Limb (tissue), 2 donors: Measurements from ENCODE around the gene SRGAP2C.
A peak's percentile ranks its signal among the peaks of the same experiment; 100 is the strongest.
"Not testable (repeated sequence)": the region's sequence is repeated elsewhere in the genome, so short reads cannot be mapped to it uniquely, and the experiment has no call there.

Source experiments
- DNase-seq, 2 donors: peaks; one replicate each; pipeline ENCODE4 v3.0.0-alpha.2; 2016; ENCODE audit errors: extremely low spot score in 2 of 2

The SRGAP2C gene

DNA sequence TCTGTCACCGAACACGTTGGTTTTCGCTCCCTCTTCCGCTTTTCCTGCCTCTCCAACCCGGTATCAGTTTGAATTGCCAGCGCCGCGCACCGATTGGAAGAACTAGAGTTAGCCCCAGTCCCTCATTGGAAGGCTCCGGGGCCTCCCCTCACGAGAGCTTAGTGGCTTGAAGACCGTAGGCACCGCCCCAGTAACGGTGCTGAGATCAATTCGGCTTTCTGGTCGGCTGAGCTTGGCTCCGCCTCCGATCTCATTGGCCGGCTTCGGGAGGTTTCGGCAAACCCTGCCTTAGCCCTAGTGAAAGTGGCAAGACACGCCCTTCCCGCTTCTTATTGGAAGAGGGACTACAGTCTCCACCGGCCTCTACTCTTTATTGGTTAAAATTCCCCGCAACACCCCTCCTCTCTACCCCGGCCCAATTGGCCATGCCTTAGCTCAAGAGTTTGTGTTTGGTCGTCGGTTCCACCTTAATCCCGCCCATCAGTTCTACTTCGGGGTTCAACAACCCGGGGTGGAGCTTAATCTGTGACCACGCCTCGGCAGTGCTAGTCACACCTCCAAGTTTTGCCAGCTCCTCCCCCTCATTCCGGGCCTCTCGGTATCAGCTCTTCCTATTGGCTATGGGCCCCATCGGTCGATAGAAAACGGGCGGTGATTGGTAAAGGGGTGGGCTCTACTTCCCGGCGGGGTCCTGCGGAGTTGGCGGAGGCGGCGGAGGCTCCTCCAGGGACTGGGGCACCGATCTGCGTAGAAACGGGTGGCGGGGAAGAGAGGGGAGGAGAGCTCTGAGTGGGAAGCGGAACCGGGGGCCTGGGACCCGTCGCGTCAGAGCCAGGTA is at the start of gene SRGAP2C, which contains the start of gene FAM72B:
SRGAP2C (plus strand) TSS at position 686 of the 838 bp plus-strand sequence. CDS start 2,472 bp downstream, outside the sequence.
FAM72B (minus strand) TSS at position 51 of the 838 bp plus-strand sequence. CDS start 851 bp downstream, outside the sequence.
- peak; percentile 91 to 98 for DNase-seq

DNA sequence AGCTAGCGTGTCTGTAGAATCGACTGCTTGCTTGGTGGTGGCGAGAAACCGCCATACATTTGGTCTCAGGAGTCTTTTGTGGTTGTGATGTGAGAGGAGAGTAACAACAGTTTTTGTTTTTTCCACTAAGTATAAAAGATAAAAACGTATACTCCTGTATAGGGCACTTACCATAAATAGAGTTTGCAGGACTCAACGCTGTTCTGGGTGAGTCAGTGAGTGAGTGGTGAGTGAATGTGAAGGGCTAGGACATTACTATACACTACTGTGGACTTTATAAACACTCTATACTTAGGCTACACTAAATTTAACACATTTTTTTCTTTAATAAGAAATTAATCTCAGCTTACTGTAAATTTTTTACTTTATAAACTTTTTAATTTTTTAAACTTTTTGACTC is 44.4 kb upstream of the SRGAP2C start:
- DNase-seq = not testable (repeated sequence)

DNA sequence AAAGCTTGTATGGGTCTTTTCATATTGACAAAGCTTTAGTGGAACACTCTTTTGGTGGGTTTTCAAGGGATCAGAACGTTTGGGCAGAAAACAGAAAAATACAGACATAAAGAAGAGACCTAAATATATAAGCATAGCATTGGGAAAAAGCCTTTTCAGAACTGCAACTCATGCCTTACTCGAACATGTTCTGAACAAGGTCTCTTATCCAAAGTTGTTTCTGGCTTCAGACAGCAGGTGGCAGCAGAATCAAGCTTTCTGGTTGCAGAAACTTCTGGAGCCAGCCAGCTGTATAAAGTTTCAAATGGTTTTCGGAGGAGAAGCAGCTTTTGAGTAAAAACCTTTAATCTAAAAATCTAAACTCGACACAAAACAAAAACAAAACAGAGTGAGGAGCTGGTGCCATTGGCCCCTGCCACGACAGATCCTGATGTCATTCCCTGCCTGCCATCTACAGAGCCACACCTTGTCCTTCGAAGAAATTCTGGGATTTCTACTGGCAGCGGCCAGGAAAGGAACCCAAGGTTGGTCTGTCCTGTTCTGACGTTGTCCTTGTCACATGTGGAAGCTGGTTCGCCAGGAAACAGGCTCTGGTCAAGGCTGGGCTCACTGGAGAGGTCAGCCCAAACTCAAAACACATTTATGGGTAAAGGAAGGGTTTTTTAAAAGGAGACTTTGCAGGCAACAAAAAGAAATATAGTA is 36.1 kb upstream of the SRGAP2C start:
- not testable (repeated sequence) for DNase-seq

DNA sequence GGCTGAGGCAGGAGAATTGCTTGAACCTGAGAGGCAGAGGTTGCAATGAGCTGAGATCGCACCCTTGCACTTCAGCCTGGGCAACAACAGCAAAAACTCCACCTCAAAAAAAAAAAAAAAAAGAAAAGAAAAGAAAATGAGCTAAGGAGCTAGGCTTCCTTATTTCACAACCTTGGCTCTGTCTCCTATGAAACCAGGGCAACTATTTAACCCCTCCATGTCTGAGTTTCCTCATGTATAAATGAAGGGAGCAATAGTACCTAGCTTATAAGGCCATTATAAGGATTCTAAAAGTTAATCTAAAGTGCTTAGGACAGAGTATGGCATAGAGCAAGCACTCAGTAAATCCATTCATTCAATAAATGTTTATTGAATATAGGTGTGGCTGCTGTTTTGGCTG is 33.5 kb upstream of the SRGAP2C start:
- not testable (repeated sequence) for DNase-seq

DNA sequence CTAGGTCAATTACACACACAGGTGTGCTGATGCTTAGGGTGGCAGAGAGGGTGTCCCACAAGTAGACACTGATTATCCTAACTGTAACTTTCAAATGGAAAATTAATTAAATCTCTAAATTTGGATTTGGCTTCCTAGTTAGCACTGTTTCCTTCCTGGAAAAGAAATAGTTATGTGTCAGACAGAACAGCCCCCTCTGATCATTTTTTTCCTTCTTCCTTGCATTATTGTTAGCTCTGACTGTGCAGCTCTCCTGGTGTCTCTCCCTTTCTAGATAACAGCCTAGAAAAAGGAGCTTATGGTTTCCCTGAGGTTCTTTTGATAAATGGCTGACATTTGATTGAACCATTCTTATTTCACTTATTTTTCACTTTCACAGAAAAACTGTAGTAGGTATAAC is 32.0 kb upstream of the SRGAP2C start:
- DNase-seq = not testable (repeated sequence)

DNA sequence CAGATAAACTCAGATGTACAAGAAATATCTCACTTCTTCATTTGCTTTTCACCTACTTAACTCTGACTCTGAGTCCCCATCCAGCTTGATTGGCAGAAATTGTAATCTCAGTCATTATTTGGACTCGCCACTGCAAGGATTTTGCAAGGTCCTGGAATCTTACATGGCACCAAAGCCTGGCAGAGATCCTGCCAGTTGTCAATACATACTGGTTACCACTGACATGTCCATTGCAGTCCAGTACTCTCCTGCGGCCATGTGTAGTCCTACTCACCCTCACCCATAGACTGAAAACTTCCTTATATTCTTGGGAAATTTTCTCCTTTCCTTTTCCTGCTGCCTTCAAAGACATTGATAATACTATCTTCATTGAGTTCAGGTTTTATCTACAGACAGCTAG is 30.0 kb upstream of the SRGAP2C start:
- DNase-seq = not testable (repeated sequence)

DNA sequence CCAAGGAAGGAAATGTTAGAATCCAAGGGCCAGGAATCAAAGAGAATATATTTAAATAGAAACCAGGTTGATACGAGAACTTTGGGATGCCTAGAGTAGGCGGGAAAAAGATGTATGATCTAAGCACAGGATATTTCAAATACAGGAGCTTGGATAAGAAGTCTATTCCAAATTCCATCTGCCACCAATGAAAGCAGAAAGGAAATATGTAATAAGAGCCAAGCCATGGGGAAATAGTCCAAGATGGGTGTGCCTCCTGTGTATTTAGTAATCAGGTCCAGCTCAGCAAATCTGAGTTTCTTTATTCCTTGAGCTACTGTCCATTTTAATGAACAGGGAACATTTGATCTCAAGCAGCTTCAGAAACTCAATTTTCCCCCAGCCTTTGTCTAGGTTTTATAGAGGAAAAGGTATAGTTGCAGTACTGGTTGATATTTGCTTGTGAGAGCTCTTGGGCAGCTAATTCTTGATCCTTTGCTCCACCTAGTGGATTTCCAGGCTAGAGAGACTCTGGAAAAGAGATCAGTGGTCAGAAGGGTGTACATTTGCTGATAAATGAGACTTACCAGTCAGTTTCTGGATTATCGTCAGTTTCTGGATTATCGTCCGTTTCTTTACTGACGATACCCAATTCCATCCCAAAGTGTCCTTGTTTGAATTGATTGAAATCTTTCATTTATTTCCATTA is 29.0 kb upstream of the SRGAP2C start:
- DNase-seq = peak in 1 of 2 donors; percentile 5

DNA sequence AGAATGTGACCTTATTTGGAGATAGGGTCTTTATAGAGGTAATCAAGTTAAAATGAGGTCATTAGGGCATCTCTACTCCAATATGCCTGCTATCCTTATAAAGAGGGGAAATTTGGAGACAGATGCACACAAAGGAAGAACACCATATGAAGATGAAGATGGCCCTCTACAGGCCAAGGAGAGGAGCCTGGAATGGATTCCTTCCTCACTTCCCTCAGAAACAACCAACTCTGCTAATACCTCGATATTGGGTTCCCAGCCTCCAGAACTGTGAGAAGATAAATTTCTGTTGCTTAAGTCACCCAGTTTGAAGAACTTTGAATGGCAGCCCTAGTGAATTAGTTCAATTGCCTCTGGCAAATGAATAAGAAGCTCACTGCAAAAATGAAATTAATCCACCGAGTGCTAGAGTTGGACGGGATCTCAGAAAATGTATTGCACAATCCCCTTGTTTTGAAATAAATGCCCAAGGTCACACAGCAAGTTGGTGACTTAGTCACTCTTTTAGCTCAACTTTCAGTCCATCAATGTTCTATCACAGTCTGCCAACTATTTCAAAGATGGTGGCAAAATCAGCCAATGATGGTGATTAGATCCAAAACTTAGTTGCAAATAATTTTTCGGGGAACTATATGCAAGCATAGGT is 27.7 kb upstream of the SRGAP2C start:
- DNase-seq = not testable (repeated sequence)

DNA sequence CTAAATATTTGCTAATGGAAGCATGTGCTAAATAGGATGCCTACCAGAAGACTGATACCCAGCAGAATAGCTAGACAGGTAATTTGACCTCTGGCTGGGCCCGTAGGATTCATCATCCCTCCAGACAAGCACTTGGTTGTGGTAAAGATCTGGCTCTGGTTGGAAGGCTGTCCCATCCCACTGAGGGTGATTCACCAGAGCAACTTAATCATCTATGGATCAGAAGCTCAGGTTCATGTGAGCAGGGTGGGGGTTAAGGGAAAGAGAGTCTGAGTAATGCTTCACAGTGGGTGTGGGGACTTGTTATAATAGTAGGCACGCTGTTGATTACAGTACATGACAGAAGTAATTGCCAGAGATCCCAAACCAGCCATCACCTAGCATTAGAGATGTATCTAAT is 27.2 kb upstream of the SRGAP2C start:
- not testable (repeated sequence) for DNase-seq

DNA sequence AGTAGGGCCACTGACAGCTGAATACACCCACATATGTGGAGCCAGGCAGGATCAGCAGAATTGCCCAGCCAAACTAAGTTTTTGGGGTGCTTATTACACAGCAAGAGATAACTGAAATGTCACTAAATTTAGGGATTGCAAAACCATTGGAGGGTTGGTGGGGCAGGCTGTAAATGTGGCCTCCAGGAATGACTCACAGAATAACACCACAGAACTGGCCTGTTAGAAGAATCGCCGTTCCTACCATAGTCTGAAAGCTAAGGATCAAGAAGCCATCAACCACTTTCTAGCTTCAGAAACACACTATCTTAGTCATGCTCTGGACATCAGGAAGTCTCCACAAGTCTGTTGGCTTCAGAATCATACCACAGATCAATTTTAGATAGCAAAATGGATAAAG is 24.7 kb upstream of the SRGAP2C start:
- DNase-seq = not testable (repeated sequence)

DNA sequence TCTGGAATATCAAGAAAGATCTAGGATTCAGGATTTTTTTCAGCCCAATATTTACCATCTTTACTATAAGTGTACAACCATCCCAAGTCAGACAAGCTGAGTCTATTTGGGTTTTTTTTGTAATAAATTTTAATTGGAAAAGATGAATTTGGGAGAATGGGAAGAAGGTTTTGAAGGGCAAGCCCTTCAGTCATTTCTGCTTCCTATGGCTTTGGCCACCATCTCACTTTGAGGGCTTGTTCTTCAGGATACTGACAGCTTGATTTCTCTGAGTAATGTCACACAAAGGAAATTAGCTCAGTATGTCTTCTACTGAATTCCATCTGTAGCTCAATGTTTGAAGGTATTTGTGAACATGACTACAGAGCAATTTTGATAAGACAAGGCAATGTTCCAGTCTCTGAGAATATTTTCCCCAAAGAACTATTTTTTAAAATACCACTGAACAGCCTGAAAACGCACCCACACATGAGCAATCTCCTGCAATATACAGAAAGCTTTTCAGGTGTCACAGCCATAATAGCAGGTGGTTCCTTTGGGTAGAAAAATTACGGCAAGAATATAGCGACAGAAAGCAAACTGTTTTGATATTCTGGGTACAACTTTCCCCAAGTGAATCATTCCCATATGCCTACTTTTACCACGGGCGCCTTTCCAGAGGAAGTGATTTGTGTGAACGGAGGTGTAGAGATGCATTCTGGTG is 23.4 kb upstream of the SRGAP2C start:
- DNase-seq = not testable (repeated sequence)

DNA sequence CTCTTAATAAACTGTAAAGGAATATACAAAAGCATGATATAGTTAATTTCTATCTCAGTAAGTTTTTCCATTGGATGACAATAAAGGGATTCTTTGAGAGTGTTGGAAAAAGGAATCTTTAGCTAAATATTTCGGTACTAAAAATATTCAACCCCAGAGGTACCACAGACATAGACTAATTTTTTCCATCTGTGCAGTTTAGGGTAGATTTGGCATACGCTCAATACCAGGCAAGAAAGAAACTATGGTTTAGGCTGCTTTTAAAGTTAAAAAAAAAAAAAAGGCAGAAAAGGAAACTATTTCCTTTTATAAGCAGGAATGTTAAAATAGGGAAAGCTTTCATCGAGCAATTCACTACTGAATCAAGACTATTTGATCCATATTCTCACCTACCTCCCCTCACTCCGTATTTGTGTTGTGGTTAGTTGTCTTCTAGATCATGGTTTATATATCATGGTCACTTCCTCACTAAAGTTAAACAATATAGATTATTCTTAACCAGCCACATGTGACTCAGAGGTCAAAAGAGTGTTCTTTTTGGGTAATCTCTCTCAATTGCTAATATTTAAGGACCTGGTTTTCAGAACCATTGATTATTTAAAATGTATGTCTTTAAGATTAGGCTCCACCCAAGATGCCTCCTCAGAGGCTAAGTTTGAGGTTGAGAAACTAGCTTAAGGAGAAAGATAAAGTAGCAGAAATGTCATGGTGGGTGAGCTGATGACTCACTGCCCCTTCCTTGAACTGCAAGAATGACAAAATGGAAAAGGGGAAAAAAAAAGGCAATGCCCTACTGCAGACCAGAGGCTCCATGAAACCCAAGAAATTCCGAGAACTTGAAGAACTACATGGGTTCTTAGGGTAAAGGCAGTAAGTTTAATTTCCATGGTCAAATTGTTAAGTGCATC is 20.7 kb upstream of the SRGAP2C start:
- not testable (repeated sequence) for DNase-seq

DNA sequence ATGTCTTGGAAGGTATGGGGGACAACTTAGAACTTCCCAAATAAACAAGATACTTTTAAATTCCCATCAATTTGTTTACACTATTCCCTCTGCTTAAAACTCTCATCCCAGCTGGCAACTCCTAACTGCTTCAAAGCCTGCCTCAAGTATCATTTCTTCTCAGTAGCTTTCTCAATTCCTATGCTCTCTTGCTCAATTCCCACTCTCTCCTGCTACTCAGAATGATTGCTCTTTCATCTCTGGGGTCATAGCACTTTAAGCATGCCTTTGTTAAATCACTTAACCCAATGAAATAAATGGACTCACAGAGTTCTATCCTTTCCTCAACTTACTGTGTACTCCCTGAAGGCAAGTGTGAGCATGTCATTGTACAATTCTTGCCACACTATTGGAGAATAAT is 19.5 kb upstream of the SRGAP2C start:
- DNase-seq = not testable (repeated sequence)

DNA sequence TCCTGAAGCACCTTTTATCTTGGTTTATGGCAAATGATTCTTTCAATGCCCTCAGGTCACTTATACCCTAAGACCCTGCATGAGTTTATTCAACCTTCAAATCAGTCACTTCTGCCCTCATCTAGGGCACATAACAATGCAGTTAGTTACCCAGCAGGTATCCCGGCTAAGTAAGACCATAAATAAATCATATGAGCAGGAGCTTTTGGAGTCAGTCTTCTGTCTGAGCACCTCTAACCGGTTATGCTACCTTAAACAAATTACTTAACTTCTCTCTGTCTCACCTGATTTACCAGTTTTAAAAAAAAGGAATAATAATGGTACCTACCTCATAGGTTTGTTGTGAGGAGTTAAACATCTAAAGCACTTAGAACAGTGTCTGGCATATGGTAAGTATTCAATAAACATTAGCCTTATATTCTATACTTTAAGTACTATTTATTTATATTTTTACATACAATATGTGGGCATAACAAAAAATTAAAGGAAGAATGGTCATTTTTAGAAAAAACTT is 17.5 kb upstream of the SRGAP2C start:
- not testable (repeated sequence) for DNase-seq

DNA sequence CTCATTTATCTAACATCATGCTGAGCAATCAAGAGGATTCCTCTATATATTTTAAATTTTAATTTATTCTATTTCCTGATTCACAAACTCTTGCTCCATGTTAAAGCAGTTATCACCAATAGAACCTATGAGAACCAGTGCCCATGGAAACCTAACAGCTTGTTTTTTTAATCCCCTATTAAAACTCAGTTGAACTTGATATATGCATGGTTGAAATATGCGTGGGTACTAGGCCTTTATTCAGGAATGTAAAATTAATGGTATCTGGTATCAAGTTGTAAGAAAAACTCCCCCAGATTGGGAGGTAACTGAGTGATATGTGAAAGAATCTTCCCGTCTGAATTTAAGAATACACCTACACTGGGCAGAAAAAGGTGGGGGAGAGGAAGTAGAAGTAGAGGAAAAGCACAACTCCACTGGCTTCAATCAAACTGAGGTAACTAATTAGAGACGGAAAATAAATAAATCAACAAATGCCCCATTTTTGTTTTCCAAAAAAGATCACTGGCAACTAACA is 16.6 kb upstream of the SRGAP2C start:
- not testable (repeated sequence) for DNase-seq

DNA sequence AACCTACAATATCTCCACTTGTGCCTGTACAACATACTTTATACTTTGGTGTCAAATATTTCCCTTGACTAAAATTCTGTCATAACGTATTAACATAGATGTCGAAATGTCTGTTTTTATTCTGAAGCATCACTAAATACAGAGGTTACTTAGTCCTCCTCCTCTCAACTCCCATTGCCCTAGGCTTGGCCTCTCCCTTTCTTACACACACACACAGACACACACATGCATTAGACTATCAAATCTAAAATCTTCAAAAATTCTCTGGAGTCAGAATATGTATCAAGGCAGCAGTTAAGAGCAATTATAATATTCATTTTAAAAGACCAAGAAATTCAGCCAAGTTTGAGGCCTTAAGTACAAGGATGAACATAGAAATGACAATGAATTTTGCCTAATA is 8.1 kb upstream of the SRGAP2C start:
- not testable (repeated sequence) for DNase-seq

DNA sequence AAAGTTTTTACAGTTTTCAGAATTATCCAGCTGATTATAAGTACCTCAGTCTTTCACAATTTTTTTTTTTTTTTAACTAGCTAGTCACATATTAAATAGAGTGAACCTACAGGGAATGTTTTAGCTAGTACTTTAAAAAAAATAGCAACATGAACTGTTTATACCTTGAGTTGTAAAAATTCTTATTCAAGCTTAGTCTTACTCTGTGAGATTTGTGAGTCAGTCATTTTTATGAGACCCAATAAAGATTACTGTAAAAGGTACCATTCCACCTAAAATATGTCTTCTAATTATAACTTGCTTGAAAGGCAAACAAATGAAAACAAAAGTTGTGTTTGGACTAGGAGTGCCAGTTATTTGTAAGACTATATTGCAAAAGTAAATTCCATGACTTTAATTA is 6.6 kb upstream of the SRGAP2C start:
- DNase-seq = not testable (repeated sequence)

DNA sequence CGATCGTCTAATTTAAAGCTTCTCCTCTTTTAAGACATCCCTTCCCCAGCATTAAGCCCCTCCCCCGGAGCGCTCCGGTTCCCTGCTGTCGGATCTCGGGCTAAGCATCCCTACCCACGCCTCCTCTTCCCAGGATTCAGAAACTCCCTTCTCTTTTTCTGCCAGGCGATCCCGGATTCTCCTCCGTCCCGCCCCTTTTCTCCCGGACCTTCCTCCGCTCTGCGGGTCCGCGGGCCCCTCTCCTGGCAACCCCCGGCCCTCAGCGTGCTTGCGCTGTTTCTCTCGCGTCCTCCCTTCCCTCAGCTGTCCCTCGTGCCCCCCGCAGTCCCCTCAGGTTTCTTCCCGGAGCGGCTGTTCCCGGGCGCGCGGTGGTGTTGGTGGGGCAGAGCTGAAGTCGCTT is 908 bp upstream of the SRGAP2C start:
- DNase-seq = peak in 1 of 2 donors; percentile 22

DNA sequence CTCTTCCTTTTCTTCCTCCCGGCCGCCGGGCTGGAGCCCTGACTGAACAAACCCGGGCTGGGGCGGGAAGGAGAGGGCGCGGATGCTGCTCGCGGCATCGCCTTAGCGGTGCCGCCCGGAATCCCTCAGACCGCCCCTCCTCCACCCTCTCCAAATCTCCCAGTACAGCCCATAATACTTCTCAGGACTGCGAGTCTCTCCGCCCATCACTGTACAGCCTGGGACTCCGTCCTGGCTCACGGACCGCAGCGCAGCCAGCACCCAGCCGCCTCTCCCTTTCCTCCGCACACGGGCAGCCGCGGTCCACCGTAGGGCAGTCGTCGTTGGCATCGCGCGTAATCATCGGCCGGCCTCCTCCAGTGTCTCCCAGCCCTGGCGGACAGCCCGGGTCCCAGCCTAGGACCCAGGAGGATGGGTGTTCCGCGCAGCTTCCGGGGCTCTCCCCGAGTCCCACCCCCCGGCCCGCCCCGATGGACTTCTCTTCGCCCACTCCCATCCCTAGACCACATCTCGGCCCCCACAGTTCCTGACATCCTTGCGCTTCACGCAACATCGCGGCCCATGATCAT is 449 bp downstream of the SRGAP2C start:
- not testable (repeated sequence) for DNase-seq
